Measurements from ENCODE around the gene PLAC8L1. TPM values are rescaled to one million over a fixed set of nuclear protein-coding genes. Genes with fewer than 3 reads are reported as not detected.
"Not testable (repeated sequence)": the region's sequence is repeated elsewhere in the genome, so short reads cannot be mapped to it uniquely, and the experiment has no call there.

PLAC8L1 gene
- total and polyA plus RNA-seq, 4 donors = 0.46 to 0.51 TPM; not detected in 2

GRCh38 chr5:146118322-146118721 lies 12.9 kb upstream of the PLAC8L1 start:
- Histone ChIP-seq H3K4me3 (no peak overlapping the region), H3K36me3 (ENCODE audit: control insufficient read depth in 4 of 4, insufficient read depth in 4 of 4, low read length in 4 of 4) (peaks cover 7 to 34% (median 24%) of the 10 kb centered on the region in 4 donors), H3K27ac (ENCODE audit: low read depth in 1 of 2, low read length in 1 of 2) (no peak overlapping the region), H3K9me3 (ENCODE audit: control insufficient read depth in 4 of 4, insufficient read depth in 3 of 4, low read length in 3 of 4) (no peaks in the 10 kb centered on the region), H3K9ac (ENCODE audit: insufficient read depth in 1 of 2, low read length in 2 of 2) (no peak overlapping the region), H3K27me3 (ENCODE audit: control insufficient read depth in 3 of 3, insufficient read depth in 3 of 3, low read length in 2 of 3) (no peaks in the 10 kb centered on the region), H3K4me1 (ENCODE audit: control insufficient read depth in 5 of 5, insufficient read depth in 5 of 5, low read length in 5 of 5) (peaks cover 0 to 8% (median 0%) of the 10 kb centered on the region in 5 donors)
- ATAC-seq (ENCODE audit: insufficient read depth, low FRiP score) = no peak
- DNase-seq = no peak
- TF ChIP-seq CTCF (IDR thresholded peaks at IDR 0.05; ENCODE audit: control extremely low read depth, extremely low read depth) = no peak

- not testable (repeated sequence) for H3K27me3 ChIP-seq (ENCODE audit: control insufficient read depth in 3 of 3, insufficient read depth in 3 of 3, low read length in 2 of 3); H3K4me3 ChIP-seq; DNase-seq; ATAC-seq (ENCODE audit: insufficient read depth, low FRiP score); H3K4me1 ChIP-seq (ENCODE audit: control insufficient read depth in 5 of 5, insufficient read depth in 5 of 5, low read length in 5 of 5); H3K9me3 ChIP-seq (ENCODE audit: control insufficient read depth in 4 of 4, insufficient read depth in 3 of 4, low read length in 3 of 4); H3K9ac ChIP-seq (ENCODE audit: insufficient read depth in 1 of 2, low read length in 2 of 2); H3K27ac ChIP-seq (ENCODE audit: low read depth in 1 of 2, low read length in 1 of 2)
- 98 to 100% methylated on average over 2 of the region's 2 CpGs for WGBS, 2 donors
- H3K36me3 ChIP-seq (ENCODE audit: control insufficient read depth in 4 of 4, insufficient read depth in 4 of 4, low read length in 4 of 4) = peaks cover 7 to 41% (median 26%) of the 10 kb centered on the region in 4 donors
Measured at GRCh38 chr5:146117216-146117615, 11.8 kb upstream of the PLAC8L1 start.

GRCh38 chr5:146116361-146116760 lies 11.0 kb upstream of the PLAC8L1 start:
- Histone ChIP-seq H3K27ac (ENCODE audit: low read depth in 1 of 2, low read length in 1 of 2) (no peak overlapping the region), H3K27me3 (ENCODE audit: control insufficient read depth in 3 of 3, insufficient read depth in 3 of 3, low read length in 2 of 3) (no peaks in the 10 kb centered on the region), H3K9ac (ENCODE audit: insufficient read depth in 1 of 2, low read length in 2 of 2) (no peak overlapping the region), H3K36me3 (ENCODE audit: control insufficient read depth in 4 of 4, insufficient read depth in 4 of 4, low read length in 4 of 4) (peaks cover 5 to 38% (median 21%) of the 10 kb centered on the region in 4 donors), H3K9me3 (ENCODE audit: control insufficient read depth in 4 of 4, insufficient read depth in 3 of 4, low read length in 3 of 4) (no peaks in the 10 kb centered on the region), H3K4me1 (ENCODE audit: control insufficient read depth in 5 of 5, insufficient read depth in 5 of 5, low read length in 5 of 5) (peaks cover 0 to 8% (median 0%) of the 10 kb centered on the region in 5 donors), H3K4me3 (no peak overlapping the region)
- 83 to 84% methylated on average over 2 of the region's 2 CpGs for WGBS, 2 donors
- TF ChIP-seq CTCF (IDR thresholded peaks at IDR 0.05; ENCODE audit: control extremely low read depth, extremely low read depth) = no peak
- ATAC-seq (ENCODE audit: insufficient read depth, low FRiP score) (no peak), DNase-seq (peak in 1 of 3 donors; percentile 0)

GRCh38 chr5:146112476-146112875 lies 7.1 kb upstream of the PLAC8L1 start:
- TF ChIP-seq CTCF (IDR thresholded peaks at IDR 0.05; ENCODE audit: control extremely low read depth, extremely low read depth) = no peak
- H3K4me3 ChIP-seq = no peak overlapping the region
- ATAC-seq (ENCODE audit: insufficient read depth, low FRiP score) (no peak), DNase-seq (no peak)
- H3K27me3 ChIP-seq (ENCODE audit: control insufficient read depth in 3 of 3, insufficient read depth in 3 of 3, low read length in 2 of 3) = no peaks in the 10 kb centered on the region
- H3K9ac ChIP-seq (ENCODE audit: insufficient read depth in 1 of 2, low read length in 2 of 2) = no peak overlapping the region
- H3K9me3 ChIP-seq (ENCODE audit: control insufficient read depth in 4 of 4, insufficient read depth in 3 of 4, low read length in 3 of 4) = no peaks in the 10 kb centered on the region
- peaks cover 0 to 8% (median 0%) of the 10 kb centered on the region in 5 donors for H3K4me1 ChIP-seq (ENCODE audit: control insufficient read depth in 5 of 5, insufficient read depth in 5 of 5, low read length in 5 of 5)
- no peak overlapping the region for H3K27ac ChIP-seq (ENCODE audit: low read depth in 1 of 2, low read length in 1 of 2)
- 75 to 83% methylated on average over 5 of the region's 5 CpGs for WGBS, 2 donors
- peaks cover 0 to 18% (median 5%) of the 10 kb centered on the region in 4 donors for H3K36me3 ChIP-seq (ENCODE audit: control insufficient read depth in 4 of 4, insufficient read depth in 4 of 4, low read length in 4 of 4)
